Subcutaneous abdominal adipose tissue (tissue), 5 donors: ENCODE measurements around the gene JCHAIN.
A peak's percentile ranks its signal among the peaks of the same experiment; 100 is the strongest.

Source experiments
- H3K27ac ChIP-seq: one replicate; pipeline ENCODE4 v1.7.0; 2013; ENCODE audit warnings: low read depth, mild to moderate bottlenecking, inconsistent platforms, low read length, moderate library complexity
- H3K27me3 ChIP-seq, 5 donors: one replicate each; pipeline ENCODE4 v1.7.0; 2013; ENCODE audit warnings: low read length in 5 of 5, inconsistent platforms in 1 of 5; ENCODE audit not compliant: control insufficient read depth in 5 of 5, insufficient read depth in 4 of 5
- H3K36me3 ChIP-seq, 5 donors: one replicate each; pipeline ENCODE4 v1.7.0; 2013; ENCODE audit warnings: low read length in 5 of 5; ENCODE audit not compliant: control insufficient read depth in 5 of 5, insufficient read depth in 5 of 5
- H3K4me1 ChIP-seq, 5 donors: one replicate each; pipeline ENCODE4 v1.7.0; 2013; ENCODE audit warnings: low read length in 5 of 5, mild to moderate bottlenecking in 3 of 5, moderate library complexity in 1 of 5; ENCODE audit not compliant: control insufficient read depth in 5 of 5, insufficient read depth in 5 of 5
- H3K4me3 ChIP-seq, 5 donors: one replicate each; pipeline ENCODE4 v1.7.0; 2013; ENCODE audit warnings: low read length in 5 of 5, low read depth in 1 of 5
- H3K9ac ChIP-seq, 5 donors: one replicate each; pipeline ENCODE4 v1.7.0; 2013; ENCODE audit warnings: low read length in 5 of 5, mild to moderate bottlenecking in 4 of 5, moderate library complexity in 3 of 5
- H3K9me3 ChIP-seq, 5 donors: one replicate each; pipeline ENCODE4 v1.7.0; 2013; ENCODE audit warnings: low read length in 5 of 5; ENCODE audit not compliant: control insufficient read depth in 5 of 5
- donor health status: healthy.
- donor health status: healthy.
- donor health status: healthy.
- donor health status: healthy.
- donor health status: healthy.

Gene JCHAIN

GRCh38 chr4:70666369-70666768 lies at the start of gene JCHAIN:
TSS of gene JCHAIN (minus strand) at chr4:70666508. CDS start at chr4:70666490, 18 bp downstream.
- H3K9me3 ChIP-seq = no peaks in the 10 kb centered on the region
- H3K4me3 ChIP-seq = no peak within 1 kb of the TSS
- H3K4me1 ChIP-seq = no peaks in the 10 kb centered on the region
- H3K27ac ChIP-seq = no peak within 1 kb of the TSS
- no peaks in the 10 kb centered on the region for H3K27me3 ChIP-seq
- H3K9ac ChIP-seq = no peak within 1 kb of the TSS
- H3K36me3 ChIP-seq = no peaks in the 10 kb centered on the region

- no peaks in the 10 kb centered on the region for H3K27me3 ChIP-seq
- peaks cover 0 to 42% (median 33%) of the 10 kb centered on the region in 5 donors for H3K4me1 ChIP-seq
- peak overlapping the region in 1 of 5 donors; percentile 37 for H3K4me3 ChIP-seq
- peak overlapping the region in 1 of 5 donors; percentile 60 for H3K9ac ChIP-seq
- no peaks in the 10 kb centered on the region for H3K36me3 ChIP-seq
- H3K9me3 ChIP-seq = no peaks in the 10 kb centered on the region
- H3K27ac ChIP-seq = peak overlapping the region; percentile 46
Measured at GRCh38 chr4:70715097-70715496, 48.8 kb upstream of the JCHAIN start.

GRCh38 chr4:70714079-70714887 lies 48.0 kb upstream of the JCHAIN start:
- Histone ChIP-seq H3K9ac (peak overlapping the region in 1 of 5 donors; percentile 60), H3K4me3 (no peak overlapping the region), H3K27me3 (no peaks in the 10 kb centered on the region), H3K9me3 (no peaks in the 10 kb centered on the region), H3K27ac (peak overlapping the region; percentile 4), H3K36me3 (no peaks in the 10 kb centered on the region), H3K4me1 (peaks cover 0 to 42% (median 33%) of the 10 kb centered on the region in 5 donors)

- peak overlapping the region; percentile 4 for H3K27ac ChIP-seq
- peaks cover 0 to 42% (median 33%) of the 10 kb centered on the region in 5 donors for H3K4me1 ChIP-seq
- no peaks in the 10 kb centered on the region for H3K27me3 ChIP-seq
- peak overlapping the region in 1 of 5 donors; percentile 28 for H3K9ac ChIP-seq
- H3K36me3 ChIP-seq = no peaks in the 10 kb centered on the region
- H3K4me3 ChIP-seq = no peak overlapping the region
- H3K9me3 ChIP-seq = no peaks in the 10 kb centered on the region
Measured at GRCh38 chr4:70713453-70714078, 47.3 kb upstream of the JCHAIN start.

- H3K27me3 ChIP-seq = no peaks in the 10 kb centered on the region
- H3K36me3 ChIP-seq = no peaks in the 10 kb centered on the region
- H3K27ac ChIP-seq = peak overlapping the region; percentile 4
- peak overlapping the region in 1 of 5 donors; percentile 28 for H3K9ac ChIP-seq
- H3K4me1 ChIP-seq = peaks cover 0 to 42% (median 33%) of the 10 kb centered on the region in 5 donors
- H3K4me3 ChIP-seq = no peak overlapping the region
- H3K9me3 ChIP-seq = no peaks in the 10 kb centered on the region
Measured at GRCh38 chr4:70712604-70713452, 46.5 kb upstream of the JCHAIN start.

- H3K36me3 ChIP-seq = no peaks in the 10 kb centered on the region
- H3K27me3 ChIP-seq = no peaks in the 10 kb centered on the region
- H3K9me3 ChIP-seq = no peaks in the 10 kb centered on the region
- H3K4me1 ChIP-seq = peaks cover 0 to 43% (median 33%) of the 10 kb centered on the region in 5 donors
- H3K9ac ChIP-seq = no peak overlapping the region
- no peak overlapping the region for H3K27ac ChIP-seq
- H3K4me3 ChIP-seq = no peak overlapping the region
Measured at GRCh38 chr4:70712150-70712549, 45.8 kb upstream of the JCHAIN start.

GRCh38 chr4:70711599-70711998 lies 45.3 kb upstream of the JCHAIN start:
- peaks cover 1 to 49% (median 36%) of the 10 kb centered on the region in 5 donors for H3K4me1 ChIP-seq
- H3K9me3 ChIP-seq = no peaks in the 10 kb centered on the region
- H3K36me3 ChIP-seq = no peaks in the 10 kb centered on the region
- no peak overlapping the region for H3K9ac ChIP-seq
- no peaks in the 10 kb centered on the region for H3K27me3 ChIP-seq
- no peak overlapping the region for H3K4me3 ChIP-seq
- H3K27ac ChIP-seq = no peak overlapping the region

GRCh38 chr4:70709611-70710205 lies 43.4 kb upstream of the JCHAIN start:
- H3K36me3 ChIP-seq = no peaks in the 10 kb centered on the region
- no peak overlapping the region for H3K4me3 ChIP-seq
- H3K4me1 ChIP-seq = peaks cover 7 to 44% (median 39%) of the 10 kb centered on the region in 5 donors
- H3K9me3 ChIP-seq = no peaks in the 10 kb centered on the region
- H3K27ac ChIP-seq = no peak overlapping the region
- no peak overlapping the region for H3K9ac ChIP-seq
- no peaks in the 10 kb centered on the region for H3K27me3 ChIP-seq

GRCh38 chr4:70706516-70706915 lies 40.2 kb upstream of the JCHAIN start:
- Histone ChIP-seq H3K36me3 (no peaks in the 10 kb centered on the region), H3K27ac (peak overlapping the region; percentile 97), H3K27me3 (no peaks in the 10 kb centered on the region), H3K9ac (peak overlapping the region; percentile 77 to 99 (median 94)), H3K4me3 (peak overlapping the region; percentile 73 to 92 (median 85)), H3K4me1 (peaks cover 7 to 25% (median 18%) of the 10 kb centered on the region in 5 donors), H3K9me3 (no peaks in the 10 kb centered on the region)
